Activated naive CD8-positive, alpha-beta T cell (primary cell): ENCODE measurements around the gene JAKMIP2.
"Not testable (repeated sequence)": the region's sequence is repeated elsewhere in the genome, so short reads cannot be mapped to it uniquely, and the experiment has no call there.

Source experiments
- H3K27ac Mint-ChIP-seq: one replicate; pipeline ENCODE4 v1.8.0; 2021; ENCODE audit warnings: mixed read lengths
- H3K27me3 Mint-ChIP-seq: one replicate; pipeline ENCODE4 v1.8.0; 2021; ENCODE audit warnings: mixed read lengths
- H3K36me3 Mint-ChIP-seq: one replicate; pipeline ENCODE4 v1.8.0; 2021; ENCODE audit warnings: mixed read lengths
- H3K4me1 Mint-ChIP-seq: one replicate; pipeline ENCODE4 v1.8.0; 2021; ENCODE audit warnings: low read depth, mixed read lengths
- H3K4me3 Mint-ChIP-seq: one replicate; pipeline ENCODE4 v1.8.0; 2021; ENCODE audit warnings: mild to moderate bottlenecking, mixed read lengths
- H3K9me3 Mint-ChIP-seq: one replicate; pipeline ENCODE4 v1.8.0; 2021; ENCODE audit warnings: low read depth, mixed read lengths

JAKMIP2 gene

GRCh38 chr5:147642666-147643065 is 139.9 kb downstream of the JAKMIP2 start:
- H3K36me3 Mint-ChIP-seq, result peaks cover 2% of the 10 kb centered on the region
- H3K27me3 Mint-ChIP-seq, result no peaks in the 10 kb centered on the region
- H3K4me3 Mint-ChIP-seq, result no peak overlapping the region
- no peak overlapping the region for H3K27ac Mint-ChIP-seq
- H3K9me3 Mint-ChIP-seq, result no peaks in the 10 kb centered on the region
- H3K4me1 Mint-ChIP-seq, result no peaks in the 10 kb centered on the region

GRCh38 chr5:147639321-147639720 is 143.2 kb downstream of the JAKMIP2 start:
- H3K36me3 Mint-ChIP-seq, result peaks cover 2% of the 10 kb centered on the region
- no peak overlapping the region for H3K27ac Mint-ChIP-seq
- no peaks in the 10 kb centered on the region for H3K9me3 Mint-ChIP-seq
- H3K27me3 Mint-ChIP-seq, result no peaks in the 10 kb centered on the region
- H3K4me1 Mint-ChIP-seq, result no peaks in the 10 kb centered on the region
- H3K4me3 Mint-ChIP-seq, result no peak overlapping the region

- no peak overlapping the region for H3K27ac Mint-ChIP-seq
Observed at GRCh38 chr5:147636729-147636984, 145.9 kb downstream of the JAKMIP2 start.

GRCh38 chr5:147635882-147636728 is 146.4 kb downstream of the JAKMIP2 start:
- H3K27me3 Mint-ChIP-seq, result no peaks in the 10 kb centered on the region
- H3K36me3 Mint-ChIP-seq, result no peaks in the 10 kb centered on the region
- H3K27ac Mint-ChIP-seq, result no peak overlapping the region
- H3K4me3 Mint-ChIP-seq, result no peak overlapping the region
- no peaks in the 10 kb centered on the region for H3K9me3 Mint-ChIP-seq
- no peaks in the 10 kb centered on the region for H3K4me1 Mint-ChIP-seq

More at GRCh38 chr5:147636729-147636984, 145.9 kb downstream of the JAKMIP2 start:
- Mint-ChIP-seq H3K4me3 (no peak overlapping the region), H3K4me1 (no peaks in the 10 kb centered on the region), H3K9me3 (no peaks in the 10 kb centered on the region), H3K36me3 (no peaks in the 10 kb centered on the region), H3K27me3 (no peaks in the 10 kb centered on the region)

- not testable (repeated sequence) for H3K9me3 Mint-ChIP-seq, H3K27me3 Mint-ChIP-seq, H3K27ac Mint-ChIP-seq, H3K36me3 Mint-ChIP-seq, H3K4me3 Mint-ChIP-seq, H3K4me1 Mint-ChIP-seq
Observed at GRCh38 chr5:147635439-147635838, 147.1 kb downstream of the JAKMIP2 start.

GRCh38 chr5:147633173-147633572 is 149.4 kb downstream of the JAKMIP2 start:
- Mint-ChIP-seq H3K36me3 (no peaks in the 10 kb centered on the region), H3K9me3 (no peaks in the 10 kb centered on the region), H3K27me3 (no peaks in the 10 kb centered on the region), H3K4me3 (no peak overlapping the region), H3K27ac (no peak overlapping the region), H3K4me1 (no peaks in the 10 kb centered on the region)

GRCh38 chr5:147631428-147632003 is 151.0 kb downstream of the JAKMIP2 start:
- Mint-ChIP-seq H3K27me3 (no peaks in the 10 kb centered on the region), H3K36me3 (no peaks in the 10 kb centered on the region), H3K27ac (no peak overlapping the region), H3K9me3 (no peaks in the 10 kb centered on the region), H3K4me3 (no peak overlapping the region), H3K4me1 (no peaks in the 10 kb centered on the region)

GRCh38 chr5:147629196-147629595 is 153.3 kb downstream of the JAKMIP2 start:
- Mint-ChIP-seq H3K27ac (no peak overlapping the region), H3K4me1 (no peaks in the 10 kb centered on the region), H3K9me3 (no peaks in the 10 kb centered on the region), H3K4me3 (no peak overlapping the region), H3K36me3 (no peaks in the 10 kb centered on the region), H3K27me3 (no peaks in the 10 kb centered on the region)

- H3K27me3 Mint-ChIP-seq, result no peaks in the 10 kb centered on the region
- no peaks in the 10 kb centered on the region for H3K9me3 Mint-ChIP-seq
- no peak overlapping the region for H3K27ac Mint-ChIP-seq
- no peak overlapping the region for H3K4me3 Mint-ChIP-seq
- no peaks in the 10 kb centered on the region for H3K4me1 Mint-ChIP-seq
- H3K36me3 Mint-ChIP-seq, result no peaks in the 10 kb centered on the region
Observed at GRCh38 chr5:147628058-147628895, 154.3 kb downstream of the JAKMIP2 start.

- Mint-ChIP-seq H3K4me3 (no peak overlapping the region), H3K27ac (no peak overlapping the region), H3K9me3 (no peaks in the 10 kb centered on the region), H3K4me1 (no peaks in the 10 kb centered on the region), H3K36me3 (no peaks in the 10 kb centered on the region), H3K27me3 (no peaks in the 10 kb centered on the region)
Observed at GRCh38 chr5:147626464-147626863, 156.1 kb downstream of the JAKMIP2 start.

- Mint-ChIP-seq H3K4me1 (no peaks in the 10 kb centered on the region), H3K27ac (no peak overlapping the region), H3K4me3 (no peak overlapping the region), H3K9me3 (no peaks in the 10 kb centered on the region), H3K27me3 (no peaks in the 10 kb centered on the region), H3K36me3 (peaks cover 2% of the 10 kb centered on the region)
Observed at GRCh38 chr5:147621016-147621415, 161.5 kb downstream of the JAKMIP2 start.

- Mint-ChIP-seq H3K36me3 (peaks cover 5% of the 10 kb centered on the region), H3K9me3 (no peaks in the 10 kb centered on the region), H3K27me3 (no peaks in the 10 kb centered on the region), H3K27ac (no peak overlapping the region), H3K4me3 (no peak overlapping the region), H3K4me1 (no peaks in the 10 kb centered on the region)
Observed at GRCh38 chr5:147619281-147619878, 163.1 kb downstream of the JAKMIP2 start.

- Mint-ChIP-seq H3K4me3 (no peak overlapping the region), H3K27me3 (no peaks in the 10 kb centered on the region), H3K9me3 (no peaks in the 10 kb centered on the region), H3K36me3 (peaks cover 5% of the 10 kb centered on the region), H3K4me1 (no peaks in the 10 kb centered on the region), H3K27ac (no peak overlapping the region)
Observed at GRCh38 chr5:147617711-147618350, 164.7 kb downstream of the JAKMIP2 start.

- Mint-ChIP-seq H3K27me3 (no peaks in the 10 kb centered on the region), H3K27ac (no peak overlapping the region), H3K36me3 (peaks cover 5% of the 10 kb centered on the region), H3K4me1 (no peaks in the 10 kb centered on the region), H3K9me3 (no peaks in the 10 kb centered on the region), H3K4me3 (no peak overlapping the region)
Observed at GRCh38 chr5:147617191-147617606, 165.3 kb downstream of the JAKMIP2 start.
